Measurements from ENCODE around the gene HSPA5.
A peak's percentile ranks its signal among the peaks of the same experiment; 100 is the strongest.
"Not testable (repeated sequence)": the region's sequence is repeated elsewhere in the genome, so short reads cannot be mapped to it uniquely, and the experiment has no call there.

HSPA5 gene

DNA sequence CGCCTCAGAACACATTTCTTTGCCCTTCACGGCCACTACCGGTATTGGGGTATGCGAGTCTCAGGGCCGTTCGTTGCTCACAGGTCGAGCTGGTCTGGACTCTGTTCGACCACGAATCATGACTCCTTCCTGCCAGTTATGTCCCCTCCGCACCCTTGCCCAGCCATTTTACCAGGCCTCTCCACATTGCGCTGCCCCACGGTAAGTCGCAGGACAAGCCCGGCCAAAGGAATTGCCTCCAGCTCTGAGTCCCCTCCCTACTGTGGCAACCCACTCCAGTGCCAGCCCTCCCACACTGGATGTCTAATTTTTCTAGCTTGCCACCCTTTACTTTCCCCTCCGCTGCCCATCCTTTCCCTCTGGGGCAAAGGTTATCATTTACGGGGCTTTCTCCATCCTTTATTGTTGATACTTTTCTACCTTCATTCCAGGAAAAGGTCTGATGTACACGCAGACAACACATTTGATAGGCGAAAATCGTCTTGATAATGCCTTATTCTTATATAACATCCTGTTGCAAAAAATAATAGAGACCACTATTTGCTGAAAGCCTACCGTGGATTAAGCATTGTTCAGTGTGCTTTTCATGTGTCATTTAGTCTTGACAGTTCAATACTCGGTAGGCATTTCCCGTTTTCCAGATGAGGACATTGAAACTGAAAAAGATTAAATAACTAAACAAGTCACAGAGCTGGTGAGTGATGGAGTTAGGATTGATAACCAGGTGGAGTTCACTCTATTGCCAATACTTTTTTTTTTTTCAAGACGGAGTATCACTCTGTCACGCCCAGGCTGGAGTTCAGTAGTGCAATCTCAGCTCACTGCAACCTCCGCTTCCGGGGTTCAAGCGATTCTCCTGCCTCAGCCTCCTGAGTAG lies 958 bp upstream of the HSPA5 start:
- DNase-seq (ENCODE audit: low read depth in 2 of 2), result no peak

- DNase-seq (ENCODE audit: low read depth in 2 of 2), result peak in 1 of 2 donors; percentile 19
These were observed 519 bp downstream of the HSPA5 start for GRCh38 chr9:125240649-125240999.

GRCh38 chr9:125239631-125240597 lies 1.2 kb downstream of the HSPA5 start:
- DNase-seq (ENCODE audit: low read depth in 2 of 2), result no peak

DNA sequence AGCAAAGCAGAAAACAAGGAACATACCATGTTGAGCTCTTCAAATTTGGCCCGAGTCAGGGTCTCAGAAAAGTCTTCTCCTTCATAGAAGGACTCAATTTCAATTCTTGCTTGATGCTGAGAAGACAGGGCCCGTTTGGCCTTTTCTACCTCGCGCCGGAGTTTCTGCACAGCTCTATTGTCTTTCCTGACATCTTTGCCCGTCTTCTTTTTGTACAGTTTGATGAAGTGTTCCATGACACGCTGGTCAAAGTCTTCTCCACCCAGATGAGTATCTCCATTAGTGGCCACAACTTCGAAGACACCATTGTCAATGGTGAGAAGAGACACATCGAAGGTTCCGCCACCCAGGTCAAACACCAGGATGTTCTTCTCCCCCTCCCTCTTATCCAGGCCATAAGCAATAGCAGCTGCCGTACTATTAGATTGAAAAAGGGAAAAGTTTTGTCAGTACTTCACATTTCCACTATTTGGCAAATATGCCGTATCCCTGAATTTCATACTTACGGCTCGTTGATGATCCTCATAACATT lies 2.2 kb downstream of the HSPA5 start:
- no peak for DNase-seq (ENCODE audit: low read depth in 2 of 2)

GRCh38 chr9:125238127-125238914 lies 2.8 kb downstream of the HSPA5 start:
- DNase-seq (ENCODE audit: low read depth in 2 of 2), result no peak

GRCh38 chr9:125236520-125237159 lies 4.5 kb downstream of the HSPA5 start:
- not testable (repeated sequence) for DNase-seq (ENCODE audit: low read depth in 2 of 2)

DNA sequence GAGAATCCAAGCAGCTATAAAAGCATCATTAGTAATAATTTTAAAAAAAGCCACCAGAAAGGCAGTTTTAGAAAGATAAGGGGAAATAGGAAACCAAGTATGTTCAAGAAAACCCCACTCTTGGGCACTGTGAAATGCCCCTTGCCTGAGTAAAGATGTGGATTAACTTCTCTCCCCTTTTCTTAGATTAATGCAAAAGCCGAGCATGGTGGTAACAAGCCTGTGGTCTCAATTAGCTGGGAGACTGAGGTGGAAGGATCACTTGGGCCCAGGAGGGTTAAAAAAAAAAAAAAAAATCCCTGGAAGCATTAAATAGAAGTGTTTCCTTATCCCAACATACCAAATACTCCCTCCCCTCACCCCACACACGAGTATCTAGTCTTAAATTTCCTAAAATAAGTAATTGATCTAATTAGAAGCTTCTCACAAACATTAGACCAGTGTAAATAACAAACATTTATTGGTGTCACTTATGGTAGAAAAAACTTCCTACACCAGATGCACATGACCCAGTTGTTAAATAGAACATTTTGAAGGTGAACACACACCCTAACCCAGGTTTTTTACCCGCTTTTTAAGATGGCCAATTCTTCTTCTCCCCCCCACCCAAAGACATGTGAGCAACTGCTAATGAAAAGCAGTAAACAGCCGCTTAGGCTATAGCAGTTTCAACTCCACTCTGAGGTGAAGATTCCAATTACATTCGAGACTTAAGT lies 5.2 kb downstream of the HSPA5 start:
- DNase-seq (ENCODE audit: low read depth in 2 of 2), result no peak

- DNase-seq (ENCODE audit: low read depth in 2 of 2), result not testable (repeated sequence)
These were observed 7.0 kb downstream of the HSPA5 start for GRCh38 chr9:125234099-125234498.

GRCh38 chr9:125233678-125234077 lies 7.5 kb downstream of the HSPA5 start:
- no peak for DNase-seq (ENCODE audit: low read depth in 2 of 2)

DNA sequence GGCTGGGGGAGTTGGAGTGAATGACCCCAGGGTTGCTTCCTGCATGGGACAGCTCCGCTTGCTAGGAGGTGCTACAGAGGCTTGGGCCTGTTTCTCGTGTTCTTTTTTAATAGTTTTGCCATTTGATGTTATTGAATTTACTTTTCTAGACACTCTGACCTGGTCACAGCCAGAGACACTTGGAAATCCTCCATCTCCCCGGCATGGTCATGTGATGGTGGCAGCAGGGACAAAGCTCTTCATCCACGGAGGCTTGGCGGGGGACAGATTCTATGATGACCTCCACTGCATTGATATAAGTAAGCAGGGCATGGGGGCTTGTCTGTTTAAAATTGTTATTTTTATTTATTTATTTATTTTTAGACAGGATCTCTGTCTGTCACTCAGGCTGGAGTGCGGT lies 13.4 kb downstream of the HSPA5 start:
- DNase-seq (ENCODE audit: low read depth in 2 of 2), result no peak

DNA sequence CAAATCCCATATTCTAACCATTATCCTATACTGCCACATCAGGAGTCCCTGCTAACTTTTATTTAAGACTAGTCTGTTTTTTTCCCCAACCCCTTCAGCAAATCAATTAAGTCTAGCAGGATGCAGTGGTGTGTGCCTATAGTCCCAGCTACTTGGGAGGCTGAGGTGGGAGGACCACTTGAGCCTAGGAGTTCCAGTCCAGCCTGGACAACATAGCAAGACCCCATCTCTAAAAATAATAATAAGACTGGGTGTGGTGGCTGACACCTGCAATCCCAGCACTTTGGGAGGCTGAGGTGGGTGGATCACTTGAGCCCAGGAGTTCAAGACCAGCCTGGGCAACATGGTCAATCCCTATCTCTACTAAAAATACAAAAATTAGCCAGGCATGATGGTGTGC lies 16.3 kb downstream of the HSPA5 start:
- DNase-seq (ENCODE audit: low read depth in 2 of 2), result not testable (repeated sequence)

GRCh38 chr9:125218621-125219020 lies 22.5 kb downstream of the HSPA5 start:
- DNase-seq (ENCODE audit: low read depth in 2 of 2), result no peak

GRCh38 chr9:125214186-125214585 lies 27.0 kb downstream of the HSPA5 start:
- no peak for DNase-seq (ENCODE audit: low read depth in 2 of 2)

GRCh38 chr9:125204477-125204876 lies 36.7 kb downstream of the HSPA5 start:
- no peak for DNase-seq (ENCODE audit: low read depth in 2 of 2)

DNA sequence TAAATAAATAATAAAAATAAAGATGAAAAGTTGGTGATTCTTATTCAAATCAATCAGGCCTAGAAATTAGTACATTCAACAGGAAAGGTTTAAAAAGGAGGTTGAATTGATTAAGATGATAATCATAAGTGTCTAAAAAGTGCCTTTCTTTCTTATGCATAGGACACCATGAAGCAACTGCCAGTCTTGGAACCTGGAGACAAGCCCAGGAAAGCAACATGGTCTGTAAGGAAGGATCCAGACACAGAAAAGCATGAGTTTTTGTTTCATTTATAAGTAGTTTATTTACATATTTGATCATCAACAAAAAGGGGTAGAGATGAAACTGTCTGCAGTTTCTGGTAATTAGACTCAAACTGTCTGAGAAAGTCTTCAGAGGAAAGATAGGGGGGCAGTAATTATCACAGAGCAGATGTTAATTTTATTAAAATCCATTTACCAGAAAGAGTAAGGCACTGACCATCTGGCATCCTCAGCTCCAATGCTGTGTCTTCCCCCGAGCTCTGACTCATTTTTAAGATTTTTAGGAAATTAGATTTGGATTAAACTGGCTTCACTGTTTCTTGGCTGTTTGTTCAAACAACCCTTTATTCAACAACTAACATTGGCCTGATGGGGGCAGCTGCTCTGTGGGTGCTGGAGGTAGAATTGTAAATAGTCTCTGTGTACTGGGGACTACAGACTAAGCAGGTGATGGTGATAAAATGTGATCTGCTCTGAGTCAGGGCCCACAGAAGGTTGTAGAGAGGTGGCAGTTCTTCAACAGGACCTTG lies 38.1 kb downstream of the HSPA5 start:
- DNase-seq (ENCODE audit: low read depth in 2 of 2), result no peak

GRCh38 chr9:125200216-125201047 lies 40.7 kb downstream of the HSPA5 start, which contains the start of gene RABEPK:
Gene RABEPK (plus strand): TSS chr9:125200542. CDS start chr9:125203014, 2,472 bp downstream.
- DNase-seq (ENCODE audit: low read depth in 2 of 2), result peak; percentile 73 to 81

DNA sequence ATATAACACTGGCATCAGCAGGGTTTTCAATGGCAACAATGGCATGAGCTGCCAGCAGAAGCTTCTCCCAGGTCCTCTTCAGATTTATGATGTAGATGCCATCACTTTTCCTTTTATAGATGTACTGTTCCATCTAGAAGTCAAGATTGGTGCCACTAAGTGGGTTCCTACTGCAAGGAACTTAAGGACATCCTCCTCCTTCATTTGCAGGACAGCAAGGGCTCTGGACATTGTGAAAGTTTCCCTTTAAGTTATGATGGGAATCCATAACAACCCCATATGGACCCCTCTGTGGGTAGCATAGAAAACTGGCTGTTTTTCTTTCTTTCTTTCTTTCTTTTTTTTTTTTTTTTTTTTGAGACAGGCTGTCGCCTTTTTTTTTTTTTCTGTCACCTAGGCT lies 45.6 kb downstream of the HSPA5 start:
- not testable (repeated sequence) for DNase-seq (ENCODE audit: low read depth in 2 of 2)

- DNase-seq (ENCODE audit: low read depth in 2 of 2), result not testable (repeated sequence)
These were observed 46.7 kb downstream of the HSPA5 start for GRCh38 chr9:125194466-125194865.
